GM12878 (cell line): Measurements from ENCODE around the gene KIFBP. TPM values are rescaled to one million over a fixed set of nuclear protein-coding genes. Genes with fewer than 3 reads are reported as not detected.
"Not testable (repeated sequence)": the region's sequence is repeated elsewhere in the genome, so short reads cannot be mapped to it uniquely, and the experiment has no call there.

Experiments
- ATAC-seq: fragments of 200-7000 bp; cut with Tn5 transposase; 3 replicates; pipeline ENCODE4 v1.9.1; 2020; ENCODE audit warnings: mild to moderate bottlenecking, moderate library complexity
- BruUV-seq: library from RNA; stranded (reverse); fragments of 400-500 nt; replicated peaks from 2 replicates; lab custom pipeline; 2021; lab: Mats Ljungman, UMichigan
- CTCF ChIA-PET: fragments of 300-600 bp; sonication (Branson Sonifier 250); formaldehyde crosslinking; extraction: SDS; loops from one replicate; lab custom pipeline; 2021; ENCODE audit warnings: inconsistent platforms; lab: Yijun Ruan, JAX
- POLR2A ChIA-PET: fragments of 350-600 bp; formaldehyde crosslinking; extraction: SDS; loops from one replicate; lab custom pipeline; 2021; ENCODE audit warnings: inconsistent platforms; lab: Charles Lee
- RAD21 ChIA-PET: fragments of 300-600 bp; sonication (Branson Sonifier 250); formaldehyde crosslinking; loops from one replicate; lab custom pipeline; 2023; ENCODE audit warnings: antibody characterized with exemption; ENCODE audit not compliant: unreplicated experiment; lab: Charles Lee
- SMC1A ChIA-PET: fragments of 300-600 bp; sonication (Branson Sonifier 250); formaldehyde crosslinking; loops from one replicate; lab custom pipeline; 2023; ENCODE audit not compliant: unreplicated experiment, uncharacterized antibody; lab: Charles Lee
- DNase-seq: peaks from one replicate; pipeline ENCODE4 v3.0.0-alpha.2; 2011; ENCODE audit warnings: low read depth, low spot score
- FAIRE-seq: peaks from 3 replicates; lab custom pipeline; 2011; peaks lifted over from hg19 to GRCh38; lab: Jason Lieb, UNC
- H2AFZ ChIP-seq: 2 replicates; pipeline ENCODE4 v1.6.0; 2011; ENCODE audit warnings: low read depth, low read length, control low read depth; ENCODE audit not compliant: control insufficient read depth
- H3K27ac ChIP-seq: 2 replicates; pipeline ENCODE4 v1.5.1; 2011; ENCODE audit warnings: control low read depth; ENCODE audit not compliant: control insufficient read depth, insufficient read depth
- H3K27me3 ChIP-seq, 2 experiments: replicated peaks in 1 of 2; 2 replicates each; pipeline versions ENCODE4 v1.6.0 to v1.6.1; 2011; ENCODE audit warnings: low read length in 1 of 2; ENCODE audit not compliant: control insufficient read depth in 2 of 2, insufficient read depth in 2 of 2
- H3K36me3 ChIP-seq, 2 experiments: 2 replicates each; pipeline ENCODE4 v1.5.1; 2011; ENCODE audit warnings: low read length in 1 of 2; ENCODE audit not compliant: control insufficient read depth in 2 of 2, insufficient read depth in 2 of 2
- H3K4me1 ChIP-seq: 2 replicates; pipeline ENCODE4 v1.6.1; 2011; ENCODE audit warnings: mild to moderate bottlenecking, low read length, moderate library complexity, mixed read lengths; ENCODE audit not compliant: control insufficient read depth, insufficient read depth
- H3K4me2 ChIP-seq: 2 replicates; pipeline ENCODE4 v1.6.0; 2011; ENCODE audit warnings: control low read depth; ENCODE audit not compliant: control insufficient read depth, insufficient read depth
- H3K4me3 ChIP-seq: fragments of 200-600 bp; sonication (generic); 2 replicates; pipeline ENCODE4 v1.5.1; 2016
- H3K79me2 ChIP-seq: 2 replicates; pipeline ENCODE4 v1.6.0; 2011; ENCODE audit warnings: low read length; ENCODE audit not compliant: control insufficient read depth, insufficient read depth
- H3K9ac ChIP-seq: 2 replicates; pipeline ENCODE4 v1.8.0; 2011; ENCODE audit warnings: low read length, control low read depth, mixed read lengths; ENCODE audit not compliant: control insufficient read depth, insufficient read depth
- H3K9me3 ChIP-seq: replicated peaks from 3 replicates; pipeline ENCODE4 v1.5.1; 2011; ENCODE audit warnings: mild to moderate bottlenecking, low read length; ENCODE audit not compliant: control insufficient read depth, insufficient read depth
- H4K20me1 ChIP-seq: 2 replicates; pipeline ENCODE4 v1.6.0; 2011; ENCODE audit not compliant: control insufficient read depth, insufficient read depth
- BCL11A ChIP-seq: IDR thresholded peaks from 2 replicates; pipeline ENCODE4 v1.6.1; 2011; ENCODE audit warnings: low read depth, low read length
- ESRRA ChIP-seq: IDR thresholded peaks from 2 replicates; pipeline ENCODE4 v1.6.1; 2012; ENCODE audit warnings: mild to moderate bottlenecking, low read length, improper control_type of control experiment
- JUND ChIP-seq: IDR thresholded peaks from 2 replicates; pipeline ENCODE4 v1.6.1; 2012; ENCODE audit warnings: low read depth, mild to moderate bottlenecking, low read length, improper control_type of control experiment, moderate library complexity
- KAT2A ChIP-seq: conservative IDR thresholded peaks from 2 replicates; pipeline ENCODE4 v1.6.1; 2011; ENCODE audit warnings: low read depth, low read length; ENCODE audit not compliant: control insufficient read depth
- POLR2AphosphoS5 ChIP-seq: IDR thresholded peaks from 2 replicates; pipeline ENCODE4 v1.6.1; 2011; ENCODE audit warnings: mild to moderate bottlenecking, low read length, inconsistent platforms
- SIX5 ChIP-seq: IDR thresholded peaks from 2 replicates; pipeline ENCODE4 v1.6.1; 2011; ENCODE audit warnings: mild to moderate bottlenecking, low read depth, low read length, moderate library complexity; ENCODE audit not compliant: severe bottlenecking
- SPI1 ChIP-seq: IDR thresholded peaks from 2 replicates; pipeline ENCODE4 v1.6.1; 2011; ENCODE audit warnings: low read depth, mild to moderate bottlenecking, low read length, moderate library complexity, borderline replicate concordance; ENCODE audit not compliant: insufficient read depth
- WGBS: methylation state at CpG from one replicate; pipeline ENCODE4 v1.1.6; 2016; ENCODE audit warnings: low lambda C conversion rate; ENCODE audit not compliant: insufficient replicate concordance, insufficient coverage; ENCODE audit errors: missing lambda C conversion rate; 5-methylcytosine and 5-hydroxymethylcytosine counted together
- in situ Hi-C: fragments of 300-500 bp; cut with MboI; formaldehyde crosslinking; loops from 9 replicates; pipeline ENCODE4 v1.14.3; 2018; ENCODE audit warnings: mixed read lengths
- intact Hi-C: fragments of 100-400 bp; cut with micrococcal nuclease; formaldehyde crosslinking; loops from one replicate; pipeline ENCODE4 v1.14.2; 2022; ENCODE audit not compliant: unreplicated experiment
- polyA plus RNA-seq, 11 experiments: library from polyadenylated mRNA; depleted of rRNA in 4 of 11; unstranded in 6 of 11; stranded (reverse) in 5 of 11; fragments of >200 nt; fragmentation: Nextera tagmentation in 4 of 11; fragmentation: Illumina TruSeq in 1 of 11; extraction: Ambion mirVana in 4 of 11; extraction: Trizol in 1 of 11; gene quantifications; 1 replicate in 1 of 11; 2 replicates in 10 of 11; pipeline versions ENCODE4 v1.2.1 to v1.2.3, GENCODE V29; 2011 to 2016; ENCODE audit warnings: inconsistent platforms in 2 of 11, missing spikeins in 2 of 11, low read depth in 1 of 11
- total RNA-seq, 4 experiments: library from RNA; depleted of rRNA in 3 of 4; stranded (reverse); fragments of >200 nt in 3 of 4; fragmentation: Illumina TruSeq in 1 of 4; extraction: Trizol in 1 of 4; gene quantifications; 2 replicates each; pipeline versions ENCODE4 v1.2.1 to v1.2.3, GENCODE V29; 2013 to 2021
- TF ChIP-seq, protein P1 (sequence below): fragments of 450-650 bp; IDR thresholded peaks from 2 replicates; pipeline ENCODE4 v1.6.1; 2017; ENCODE audit warnings: mild to moderate bottlenecking
- TF ChIP-seq, protein P2 (sequence below): fragments of 450-650 bp; IDR thresholded peaks from 2 replicates; pipeline ENCODE4 v1.6.1; 2017; ENCODE audit warnings: mild to moderate bottlenecking, moderate library complexity
- TF ChIP-seq, protein P3 (sequence below): fragments of 450-650 bp; conservative IDR thresholded peaks from 2 replicates; pipeline ENCODE4 v1.6.1; 2017; ENCODE audit warnings: mild to moderate bottlenecking, moderate library complexity

KIFBP gene
- total and polyA plus RNA-seq, 10 of the 15 experiments (the other 5 are each of a cell fraction or from before 2014, with no cell fraction given): 8.6 to 29.5 (median 18.7) TPM

DNA sequence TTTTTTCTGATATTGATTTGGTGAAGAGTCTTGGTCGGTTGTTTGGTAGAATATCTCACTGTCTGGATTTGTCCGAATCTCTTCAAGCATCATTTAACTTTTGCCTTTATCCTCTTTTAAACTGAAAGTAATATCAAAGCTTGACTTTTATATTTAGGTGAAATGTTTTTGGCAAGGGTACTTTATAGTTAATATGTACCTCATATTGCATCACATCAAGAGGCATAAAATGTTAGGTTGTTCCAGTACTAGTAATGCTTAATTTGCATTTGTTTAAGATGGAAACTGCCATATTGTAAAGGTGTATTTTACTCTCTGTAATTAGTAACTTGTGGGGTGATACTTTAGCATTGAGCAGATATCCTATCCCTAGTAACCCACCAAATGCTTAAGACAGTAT, 49.7 kb upstream of the KIFBP start:
- H3K9me3 ChIP-seq: no peaks in the 10 kb centered on the region
- H3K27ac ChIP-seq: no peak overlapping the region
- intact Hi-C loops (no loop called here), in situ Hi-C loops (no loop called here)
- H4K20me1 ChIP-seq: no peaks in the 10 kb centered on the region
- no peaks in the 10 kb centered on the region for H3K27me3 ChIP-seq
- ATAC-seq (no peak), DNase-seq (no peak), FAIRE-seq (no peak)
- H3K4me3 ChIP-seq: no peak overlapping the region
- no peak overlapping the region for H3K4me2 ChIP-seq
- no peak overlapping the region for H2AFZ ChIP-seq
- ChIA-PET CTCF (interaction anchor here (3.5 kb wide), 1 partner anchor 17 kb away, joined by 14 read pairs; the partner anchor contains the start of gene DDX21), POLR2A (interaction anchor here (0.6 kb wide), 1 partner anchor 297 kb away, joined by 3 read pairs; no protein-coding TSS in a partner anchor), RAD21 (no interaction called here), SMC1A (no interaction called here)
- TF ChIP-seq BCL11A (no peak), ESRRA (no peak), JUND (no peak), SPI1 (no peak), POLR2AphosphoS5 (no peak), KAT2A (no peak), SIX5 (no peak)
- TF ChIP-seq, protein P1, sequence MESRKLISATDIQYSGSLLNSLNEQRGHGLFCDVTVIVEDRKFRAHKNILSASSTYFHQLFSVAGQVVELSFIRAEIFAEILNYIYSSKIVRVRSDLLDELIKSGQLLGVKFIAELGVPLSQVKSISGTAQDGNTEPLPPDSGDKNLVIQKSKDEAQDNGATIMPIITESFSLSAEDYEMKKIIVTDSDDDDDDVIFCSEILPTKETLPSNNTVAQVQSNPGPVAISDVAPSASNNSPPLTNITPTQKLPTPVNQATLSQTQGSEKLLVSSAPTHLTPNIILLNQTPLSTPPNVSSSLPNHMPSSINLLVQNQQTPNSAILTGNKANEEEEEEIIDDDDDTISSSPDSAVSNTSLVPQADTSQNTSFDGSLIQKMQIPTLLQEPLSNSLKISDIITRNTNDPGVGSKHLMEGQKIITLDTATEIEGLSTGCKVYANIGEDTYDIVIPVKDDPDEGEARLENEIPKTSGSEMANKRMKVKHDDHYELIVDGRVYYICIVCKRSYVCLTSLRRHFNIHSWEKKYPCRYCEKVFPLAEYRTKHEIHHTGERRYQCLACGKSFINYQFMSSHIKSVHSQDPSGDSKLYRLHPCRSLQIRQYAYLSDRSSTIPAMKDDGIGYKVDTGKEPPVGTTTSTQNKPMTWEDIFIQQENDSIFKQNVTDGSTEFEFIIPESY: no peak
- TF ChIP-seq, protein P2, sequence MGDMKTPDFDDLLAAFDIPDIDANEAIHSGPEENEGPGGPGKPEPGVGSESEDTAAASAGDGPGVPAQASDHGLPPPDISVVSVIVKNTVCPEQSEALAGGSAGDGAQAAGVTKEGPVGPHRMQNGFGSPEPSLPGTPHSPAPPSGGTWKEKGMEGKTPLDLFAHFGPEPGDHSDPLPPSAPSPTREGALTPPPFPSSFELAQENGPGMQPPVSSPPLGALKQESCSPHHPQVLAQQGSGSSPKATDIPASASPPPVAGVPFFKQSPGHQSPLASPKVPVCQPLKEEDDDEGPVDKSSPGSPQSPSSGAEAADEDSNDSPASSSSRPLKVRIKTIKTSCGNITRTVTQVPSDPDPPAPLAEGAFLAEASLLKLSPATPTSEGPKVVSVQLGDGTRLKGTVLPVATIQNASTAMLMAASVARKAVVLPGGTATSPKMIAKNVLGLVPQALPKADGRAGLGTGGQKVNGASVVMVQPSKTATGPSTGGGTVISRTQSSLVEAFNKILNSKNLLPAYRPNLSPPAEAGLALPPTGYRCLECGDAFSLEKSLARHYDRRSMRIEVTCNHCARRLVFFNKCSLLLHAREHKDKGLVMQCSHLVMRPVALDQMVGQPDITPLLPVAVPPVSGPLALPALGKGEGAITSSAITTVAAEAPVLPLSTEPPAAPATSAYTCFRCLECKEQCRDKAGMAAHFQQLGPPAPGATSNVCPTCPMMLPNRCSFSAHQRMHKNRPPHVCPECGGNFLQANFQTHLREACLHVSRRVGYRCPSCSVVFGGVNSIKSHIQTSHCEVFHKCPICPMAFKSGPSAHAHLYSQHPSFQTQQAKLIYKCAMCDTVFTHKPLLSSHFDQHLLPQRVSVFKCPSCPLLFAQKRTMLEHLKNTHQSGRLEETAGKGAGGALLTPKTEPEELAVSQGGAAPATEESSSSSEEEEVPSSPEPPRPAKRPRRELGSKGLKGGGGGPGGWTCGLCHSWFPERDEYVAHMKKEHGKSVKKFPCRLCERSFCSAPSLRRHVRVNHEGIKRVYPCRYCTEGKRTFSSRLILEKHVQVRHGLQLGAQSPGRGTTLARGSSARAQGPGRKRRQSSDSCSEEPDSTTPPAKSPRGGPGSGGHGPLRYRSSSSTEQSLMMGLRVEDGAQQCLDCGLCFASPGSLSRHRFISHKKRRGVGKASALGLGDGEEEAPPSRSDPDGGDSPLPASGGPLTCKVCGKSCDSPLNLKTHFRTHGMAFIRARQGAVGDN: no peak
- TF ChIP-seq, protein P3, sequence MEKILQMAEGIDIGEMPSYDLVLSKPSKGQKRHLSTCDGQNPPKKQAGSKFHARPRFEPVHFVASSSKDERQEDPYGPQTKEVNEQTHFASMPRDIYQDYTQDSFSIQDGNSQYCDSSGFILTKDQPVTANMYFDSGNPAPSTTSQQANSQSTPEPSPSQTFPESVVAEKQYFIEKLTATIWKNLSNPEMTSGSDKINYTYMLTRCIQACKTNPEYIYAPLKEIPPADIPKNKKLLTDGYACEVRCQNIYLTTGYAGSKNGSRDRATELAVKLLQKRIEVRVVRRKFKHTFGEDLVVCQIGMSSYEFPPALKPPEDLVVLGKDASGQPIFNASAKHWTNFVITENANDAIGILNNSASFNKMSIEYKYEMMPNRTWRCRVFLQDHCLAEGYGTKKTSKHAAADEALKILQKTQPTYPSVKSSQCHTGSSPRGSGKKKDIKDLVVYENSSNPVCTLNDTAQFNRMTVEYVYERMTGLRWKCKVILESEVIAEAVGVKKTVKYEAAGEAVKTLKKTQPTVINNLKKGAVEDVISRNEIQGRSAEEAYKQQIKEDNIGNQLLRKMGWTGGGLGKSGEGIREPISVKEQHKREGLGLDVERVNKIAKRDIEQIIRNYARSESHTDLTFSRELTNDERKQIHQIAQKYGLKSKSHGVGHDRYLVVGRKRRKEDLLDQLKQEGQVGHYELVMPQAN: no peak
- peaks cover 0 to 3% of the 10 kb centered on the region in 2 experiments; a peak in 3 of 4 replicates for H3K36me3 ChIP-seq
- no peaks in the 10 kb centered on the region for H3K4me1 ChIP-seq
- H3K79me2 ChIP-seq: no peaks in the 10 kb centered on the region
- no TSS peak for BruUV-seq
- 97% methylated on average over 2 of the region's 2 CpGs for WGBS
- H3K9ac ChIP-seq: no peak overlapping the region

DNA sequence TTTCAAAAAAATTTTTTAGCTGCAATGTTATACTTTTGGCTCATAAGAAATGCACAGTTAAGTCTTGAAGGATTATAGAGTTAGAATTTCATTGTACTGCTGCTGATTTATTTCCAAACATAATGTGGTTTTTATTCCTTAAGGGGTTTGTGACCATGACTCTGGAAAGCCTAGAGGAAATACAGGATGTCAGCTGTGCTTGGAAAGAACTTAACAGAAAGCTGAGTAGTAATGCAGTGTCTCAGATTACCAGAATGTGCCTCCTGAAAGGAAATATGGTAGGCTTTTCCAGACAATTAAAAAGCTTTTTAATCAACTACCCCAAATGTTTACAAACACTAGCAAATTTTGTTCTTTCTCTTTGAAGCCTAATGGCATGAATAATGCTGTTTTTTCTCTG, 47.7 kb upstream of the KIFBP start:
- H3K9ac ChIP-seq, DNase-seq, H3K9me3 ChIP-seq, H3K4me2 ChIP-seq, H4K20me1 ChIP-seq, intact Hi-C loops, H3K4me3 ChIP-seq, H3K79me2 ChIP-seq, POLR2A ChIA-PET, RAD21 ChIA-PET, FAIRE-seq, H3K27me3 ChIP-seq, H3K27ac ChIP-seq, H2AFZ ChIP-seq, H3K36me3 ChIP-seq, H3K4me1 ChIP-seq, in situ Hi-C loops, BruUV-seq, ATAC-seq: not testable (repeated sequence)
- ChIA-PET CTCF (interaction anchor here (1.3 to 3.5 kb wide), 2 partner anchors 15 to 16 kb away, joined by 3 to 14 read pairs; partner anchors contain the start of gene DDX21), SMC1A (interaction anchor here (0.6 to 1.4 kb wide), 2 partner anchors 14 to 17 kb away, joined by 3 to 4 read pairs; no protein-coding TSS in a partner anchor)
